SK-N-SH treated with all-trans-retinoic acid at 6 μM for 48 hours (cell line): ENCODE results near the gene FTCDNL1.

Experiments
- ATAC-seq: fragments of 200-7000 bp; cut with Tn5 transposase; 3 replicates; pipeline ENCODE4 v1.9.1; 2020; ENCODE audit warnings: mild to moderate bottlenecking, moderate library complexity
- ARNTL ChIP-seq: fragments of 450-650 bp; formaldehyde crosslinking; IDR thresholded peaks from 2 replicates; pipeline ENCODE4 v1.5.0; 2020; ENCODE audit warnings: low read depth, mild to moderate bottlenecking, moderate library complexity, borderline replicate concordance
- BACH2 ChIP-seq: fragments of 250-450 bp; sonication (Bioruptor Pico); IDR thresholded peaks from 2 replicates; pipeline ENCODE4 v1.9.0; 2021; ENCODE audit warnings: mild to moderate bottlenecking, borderline replicate concordance
- CREB5 ChIP-seq: fragments of 250-450 bp; sonication (Bioruptor Pico); IDR thresholded peaks from 2 replicates; pipeline ENCODE4 v1.5.1; 2020; ENCODE audit warnings: low read depth, mild to moderate bottlenecking, moderate library complexity
- CSDC2 ChIP-seq: fragments of 250-450 bp; sonication (Bioruptor Pico); IDR thresholded peaks from 2 replicates; pipeline ENCODE4 v1.5.0; 2020; ENCODE audit warnings: mild to moderate bottlenecking, moderate library complexity
- CSRNP3 ChIP-seq: fragments of 250-450 bp; sonication (Bioruptor Pico); IDR thresholded peaks from 2 replicates; pipeline ENCODE4 v1.5.1; 2021; ENCODE audit warnings: mild to moderate bottlenecking, moderate library complexity
- ESRRG ChIP-seq: fragments of 250-450 bp; sonication (Bioruptor Pico); IDR thresholded peaks from 2 replicates; pipeline ENCODE4 v1.6.1; 2021; ENCODE audit warnings: mild to moderate bottlenecking
- GLIS3 ChIP-seq: fragments of 250-450 bp; sonication (Bioruptor Pico); IDR thresholded peaks from 2 replicates; pipeline ENCODE4 v1.5.0; 2020; ENCODE audit warnings: mild to moderate bottlenecking, moderate library complexity
- ISL1 ChIP-seq: fragments of 250-450 bp; sonication (Bioruptor Pico); IDR thresholded peaks from 2 replicates; pipeline ENCODE4 v2.1.2; 2022; ENCODE audit warnings: mild to moderate bottlenecking, moderate library complexity
- PATZ1 ChIP-seq: fragments of 250-450 bp; sonication (Bioruptor Pico); IDR thresholded peaks from 2 replicates; pipeline ENCODE4 v1.8.0; 2020; ENCODE audit warnings: mild to moderate bottlenecking, moderate library complexity, borderline replicate concordance
- PPARA ChIP-seq: fragments of 250-450 bp; sonication (Bioruptor Pico); IDR thresholded peaks from 2 replicates; pipeline ENCODE4 v1.5.0; 2020; ENCODE audit warnings: mild to moderate bottlenecking, borderline replicate concordance
- RARB ChIP-seq: fragments of 250-450 bp; sonication (Bioruptor Pico); IDR thresholded peaks from 2 replicates; pipeline ENCODE4 v1.8.0; 2021; ENCODE audit warnings: mild to moderate bottlenecking, moderate library complexity
- SNAI2 ChIP-seq: fragments of 250-450 bp; sonication (Bioruptor Pico); IDR thresholded peaks from 2 replicates; pipeline ENCODE4 v1.5.0; 2020; ENCODE audit warnings: mild to moderate bottlenecking, moderate library complexity
- TCF4 ChIP-seq: fragments of 250-450 bp; sonication (Bioruptor Pico); IDR thresholded peaks from 2 replicates; pipeline ENCODE4 v1.8.0; 2021; ENCODE audit warnings: mild to moderate bottlenecking, moderate library complexity, borderline replicate concordance
- TOX ChIP-seq: fragments of 250-450 bp; sonication (Bioruptor Pico); IDR thresholded peaks from 2 replicates; pipeline ENCODE4 v1.8.0; 2021; ENCODE audit warnings: mild to moderate bottlenecking, moderate library complexity, borderline replicate concordance
- TSHZ2 ChIP-seq: fragments of 250-450 bp; sonication (Bioruptor Pico); IDR thresholded peaks from 2 replicates; pipeline ENCODE4 v1.5.0; 2020; ENCODE audit warnings: mild to moderate bottlenecking, moderate library complexity
- ZC3H10 ChIP-seq: fragments of 250-450 bp; sonication (Bioruptor Pico); IDR thresholded peaks from 2 replicates; pipeline ENCODE4 v1.5.1; 2021; ENCODE audit warnings: mild to moderate bottlenecking, moderate library complexity
- ZFP3 ChIP-seq: fragments of 250-450 bp; sonication (Bioruptor Pico); IDR thresholded peaks from 2 replicates; pipeline ENCODE4 v1.5.0; 2020; ENCODE audit warnings: mild to moderate bottlenecking, moderate library complexity
- ZNF565 ChIP-seq: fragments of 450-650 bp; formaldehyde crosslinking; conservative IDR thresholded peaks from 2 replicates; pipeline ENCODE4 v1.5.0; 2020; ENCODE audit warnings: low read depth, mild to moderate bottlenecking, moderate library complexity
- ZNF70 ChIP-seq: fragments of 450-650 bp; formaldehyde crosslinking; IDR thresholded peaks from 2 replicates; pipeline ENCODE4 v1.5.0; 2020; ENCODE audit warnings: mild to moderate bottlenecking, moderate library complexity

FTCDNL1 gene

GRCh38 chr2:199770716-199771115 is 80.3 kb downstream of the FTCDNL1 start (continued):
- no peak for TF ChIP-seq PATZ1 (CRISPR knock-in tag)

- TF ChIP-seq ZFP3 (CRISPR knock-in tag): no peak
- no peak for TF ChIP-seq ARNTL
- no peak for TF ChIP-seq GLIS3 (CRISPR knock-in tag)
- TF ChIP-seq CSDC2 (CRISPR knock-in tag): no peak
- TF ChIP-seq CSRNP3 (CRISPR knock-in tag): no peak
- TF ChIP-seq RARB (CRISPR knock-in tag): no peak
- ATAC-seq: no peak
Observed at GRCh38 chr2:199765646-199766045, 85.3 kb downstream of the FTCDNL1 start.

GRCh38 chr2:199764273-199764800 is 86.7 kb downstream of the FTCDNL1 start:
- TF ChIP-seq ESRRG (CRISPR knock-in tag) (no peak), ZFP3 (CRISPR knock-in tag) (no peak), CREB5 (CRISPR knock-in tag) (no peak), CSDC2 (CRISPR knock-in tag) (no peak), ZNF565 (no peak), TSHZ2 (CRISPR knock-in tag) (no peak), ZNF70 (CRISPR knock-in tag) (no peak), ZC3H10 (CRISPR knock-in tag) (no peak)
- no peak for ATAC-seq

- no peak for ATAC-seq
- TF ChIP-seq PATZ1 (CRISPR knock-in tag) (no peak), SNAI2 (CRISPR knock-in tag) (no peak), TOX (CRISPR knock-in tag) (no peak), ESRRG (CRISPR knock-in tag) (no peak), ZNF70 (CRISPR knock-in tag) (no peak), RARB (CRISPR knock-in tag) (no peak), ZNF565 (no peak), CSRNP3 (CRISPR knock-in tag) (no peak), PPARA (CRISPR knock-in tag) (no peak), BACH2 (no peak), TSHZ2 (CRISPR knock-in tag) (no peak), CREB5 (CRISPR knock-in tag) (no peak), GLIS3 (CRISPR knock-in tag) (no peak), ZC3H10 (CRISPR knock-in tag) (no peak), ZFP3 (CRISPR knock-in tag) (no peak), TCF4 (CRISPR knock-in tag) (no peak), ISL1 (no peak)
- TF ChIP-seq, all 23 proteins: peak for 0
Observed at GRCh38 chr2:199762963-199763362, 88.0 kb downstream of the FTCDNL1 start.
